Activated CD8-positive, alpha-beta T cell treated with anti-CD3 and anti-CD28 coated beads for 36 hours (primary cell): ENCODE results near the gene TRIM32. TPM values are rescaled to one million over a fixed set of nuclear protein-coding genes. Genes with fewer than 3 reads are reported as not detected.
A peak's percentile ranks its signal among the peaks of the same experiment; 100 is the strongest.

Experiments
- ATAC-seq: fragments of 200-7000 bp; cut with Tn5 transposase; one replicate; pipeline ENCODE4 v1.10.0; 2021; ENCODE audit warnings: mild to moderate bottlenecking, moderate library complexity
- CTCF ChIA-PET: fragments of 350-600 bp; sonication (Branson Sonifier 250); formaldehyde crosslinking; loops from one replicate; lab custom pipeline; 2021; ENCODE audit warnings: antibody characterized with exemption; lab: Charles Lee
- POLR2A ChIA-PET: fragments of 350-600 bp; sonication (Branson Sonifier 250); formaldehyde crosslinking; loops from one replicate; lab custom pipeline; 2021; ENCODE audit warnings: antibody characterized with exemption; lab: Charles Lee
- DNase-seq: peaks from one replicate; pipeline ENCODE4 v3.0.0-alpha.2; 2020
- H3K27ac Mint-ChIP-seq: one replicate; pipeline ENCODE4 v1.8.0; 2021; ENCODE audit warnings: mild to moderate bottlenecking, mixed read lengths
- H3K27me3 Mint-ChIP-seq: one replicate; pipeline ENCODE4 v1.8.0; 2021; ENCODE audit warnings: mixed read lengths
- H3K36me3 Mint-ChIP-seq: one replicate; pipeline ENCODE4 v1.8.0; 2021; ENCODE audit warnings: low read depth, mixed read lengths
- H3K4me1 Mint-ChIP-seq: one replicate; pipeline ENCODE4 v1.8.0; 2021; ENCODE audit warnings: low read depth, mixed read lengths
- H3K4me3 Mint-ChIP-seq: one replicate; pipeline ENCODE4 v1.8.0; 2021; ENCODE audit warnings: mild to moderate bottlenecking, moderate library complexity, mixed read lengths
- H3K9me3 Mint-ChIP-seq: one replicate; pipeline ENCODE4 v1.8.0; 2021; ENCODE audit warnings: mixed read lengths
- intact Hi-C: fragments of 100-400 bp; cut with micrococcal nuclease; formaldehyde crosslinking; loops from one replicate; pipeline ENCODE4 v1.10.0; 2022
- total RNA-seq, 2 experiments: library from RNA; stranded (reverse); gene quantifications; one replicate each; pipeline ENCODE4 v1.2.3, GENCODE V29; 2021
- TF ChIP-seq, protein P1 (sequence below): fragments of 200-600 bp; IDR thresholded peaks from one replicate; pipeline ENCODE4 v1.8.0; 2022; ENCODE audit warnings: antibody characterized with exemption, mild to moderate bottlenecking

Gene TRIM32, protein sequence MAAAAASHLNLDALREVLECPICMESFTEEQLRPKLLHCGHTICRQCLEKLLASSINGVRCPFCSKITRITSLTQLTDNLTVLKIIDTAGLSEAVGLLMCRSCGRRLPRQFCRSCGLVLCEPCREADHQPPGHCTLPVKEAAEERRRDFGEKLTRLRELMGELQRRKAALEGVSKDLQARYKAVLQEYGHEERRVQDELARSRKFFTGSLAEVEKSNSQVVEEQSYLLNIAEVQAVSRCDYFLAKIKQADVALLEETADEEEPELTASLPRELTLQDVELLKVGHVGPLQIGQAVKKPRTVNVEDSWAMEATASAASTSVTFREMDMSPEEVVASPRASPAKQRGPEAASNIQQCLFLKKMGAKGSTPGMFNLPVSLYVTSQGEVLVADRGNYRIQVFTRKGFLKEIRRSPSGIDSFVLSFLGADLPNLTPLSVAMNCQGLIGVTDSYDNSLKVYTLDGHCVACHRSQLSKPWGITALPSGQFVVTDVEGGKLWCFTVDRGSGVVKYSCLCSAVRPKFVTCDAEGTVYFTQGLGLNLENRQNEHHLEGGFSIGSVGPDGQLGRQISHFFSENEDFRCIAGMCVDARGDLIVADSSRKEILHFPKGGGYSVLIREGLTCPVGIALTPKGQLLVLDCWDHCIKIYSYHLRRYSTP
- 10 to 100 TPM; 14.6 to 15.0 TPM for total RNA-seq

DNA sequence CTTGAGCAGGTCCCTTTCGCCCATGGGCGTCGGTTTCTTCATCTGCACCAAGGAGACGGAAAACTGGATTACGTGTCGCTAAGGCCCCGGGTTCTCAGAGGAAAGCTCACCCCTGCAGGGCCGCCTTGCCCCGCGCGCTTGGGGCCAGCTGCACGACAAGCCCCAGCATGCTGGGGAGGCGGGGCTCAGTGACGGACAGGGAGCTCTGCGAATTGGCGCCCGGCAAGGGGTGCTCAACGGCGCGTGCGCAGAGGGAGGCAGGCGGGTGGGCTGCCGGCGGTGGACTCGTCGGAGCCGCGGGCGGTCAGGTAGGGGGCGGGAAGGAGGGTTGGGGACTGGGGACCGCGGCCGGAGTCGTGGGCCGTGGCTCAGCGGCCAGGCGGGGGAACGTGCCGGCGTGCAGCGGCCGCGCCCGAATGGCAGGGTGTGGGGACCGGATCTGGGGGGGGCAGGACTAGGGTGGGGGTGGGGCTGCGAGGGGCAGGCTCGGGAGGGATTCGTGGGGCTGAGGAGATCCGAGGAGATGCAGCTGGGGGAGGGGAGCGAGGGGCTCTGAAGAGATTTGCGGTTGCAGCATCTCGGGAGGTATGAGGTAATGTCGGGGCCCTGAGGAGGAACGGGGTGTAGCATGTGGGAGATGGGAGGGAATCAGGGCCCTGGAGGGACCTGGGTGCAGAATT lies at the start of gene TRIM32:
TSS of gene TRIM32 (plus strand) at position 232 of the 680 bp plus-strand sequence. CDS start 10,438 bp downstream, outside the sequence.
- Mint-ChIP-seq H3K27ac (peak within 1 kb of the TSS; percentile 89), H3K4me3 (peak within 1 kb of the TSS; percentile 88), H3K36me3 (peaks cover 8% of the 10 kb centered on the region), H3K27me3 (no peaks in the 10 kb centered on the region), H3K9me3 (peaks cover 2% of the 10 kb centered on the region), H3K4me1 (peaks cover 50% of the 10 kb centered on the region)
- peak; percentile 99 for ATAC-seq
- TF ChIP-seq, protein P1, sequence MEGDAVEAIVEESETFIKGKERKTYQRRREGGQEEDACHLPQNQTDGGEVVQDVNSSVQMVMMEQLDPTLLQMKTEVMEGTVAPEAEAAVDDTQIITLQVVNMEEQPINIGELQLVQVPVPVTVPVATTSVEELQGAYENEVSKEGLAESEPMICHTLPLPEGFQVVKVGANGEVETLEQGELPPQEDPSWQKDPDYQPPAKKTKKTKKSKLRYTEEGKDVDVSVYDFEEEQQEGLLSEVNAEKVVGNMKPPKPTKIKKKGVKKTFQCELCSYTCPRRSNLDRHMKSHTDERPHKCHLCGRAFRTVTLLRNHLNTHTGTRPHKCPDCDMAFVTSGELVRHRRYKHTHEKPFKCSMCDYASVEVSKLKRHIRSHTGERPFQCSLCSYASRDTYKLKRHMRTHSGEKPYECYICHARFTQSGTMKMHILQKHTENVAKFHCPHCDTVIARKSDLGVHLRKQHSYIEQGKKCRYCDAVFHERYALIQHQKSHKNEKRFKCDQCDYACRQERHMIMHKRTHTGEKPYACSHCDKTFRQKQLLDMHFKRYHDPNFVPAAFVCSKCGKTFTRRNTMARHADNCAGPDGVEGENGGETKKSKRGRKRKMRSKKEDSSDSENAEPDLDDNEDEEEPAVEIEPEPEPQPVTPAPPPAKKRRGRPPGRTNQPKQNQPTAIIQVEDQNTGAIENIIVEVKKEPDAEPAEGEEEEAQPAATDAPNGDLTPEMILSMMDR, result no peak
- peak; percentile 93 for DNase-seq
- intact Hi-C loops, result no loop called here
- CTCF ChIA-PET, result no interaction called here
- POLR2A ChIA-PET, result interaction anchor here (0.9 to 1.7 kb wide), 4 partner anchors 11 to 581 kb away, joined by 3 to 5 read pairs (median 4); no protein-coding TSS in a partner anchor

DNA sequence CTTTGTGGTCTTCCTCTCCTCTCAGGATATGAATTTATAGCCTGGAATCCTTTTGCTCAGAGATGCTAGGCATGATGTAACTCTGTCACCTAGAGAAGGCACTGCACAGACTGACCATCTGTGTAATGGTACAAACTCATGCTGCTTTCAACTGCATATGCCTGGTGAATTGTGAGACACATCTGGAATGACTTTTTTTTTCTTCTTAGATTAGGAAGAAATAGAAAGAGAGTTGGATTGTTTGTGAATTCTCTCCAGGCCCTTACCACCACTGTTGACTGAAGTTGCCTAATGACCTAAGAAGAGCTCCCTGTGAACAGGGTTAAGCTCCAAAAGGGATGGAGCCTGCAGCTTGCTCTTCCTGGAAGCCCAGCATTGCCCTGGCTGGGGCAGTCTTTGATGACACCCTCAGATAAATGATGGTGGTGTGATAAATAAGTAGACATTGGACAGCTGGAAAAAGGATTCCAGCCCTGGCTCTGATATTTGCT lies 47.8 kb upstream of the TRIM32 start:
- intact Hi-C loops, result no loop called here
- no peaks in the 10 kb centered on the region for H3K9me3 Mint-ChIP-seq
- no peaks in the 10 kb centered on the region for H3K27me3 Mint-ChIP-seq
- DNase-seq (no peak), ATAC-seq (no peak)
- no peak overlapping the region for H3K27ac Mint-ChIP-seq
- TF ChIP-seq, protein P1, result no peak
- H3K36me3 Mint-ChIP-seq, result peaks cover 2% of the 10 kb centered on the region
- H3K4me3 Mint-ChIP-seq, result no peak overlapping the region
- no peaks in the 10 kb centered on the region for H3K4me1 Mint-ChIP-seq
- POLR2A ChIA-PET, result no interaction called here
- CTCF ChIA-PET, result no interaction called here

DNA sequence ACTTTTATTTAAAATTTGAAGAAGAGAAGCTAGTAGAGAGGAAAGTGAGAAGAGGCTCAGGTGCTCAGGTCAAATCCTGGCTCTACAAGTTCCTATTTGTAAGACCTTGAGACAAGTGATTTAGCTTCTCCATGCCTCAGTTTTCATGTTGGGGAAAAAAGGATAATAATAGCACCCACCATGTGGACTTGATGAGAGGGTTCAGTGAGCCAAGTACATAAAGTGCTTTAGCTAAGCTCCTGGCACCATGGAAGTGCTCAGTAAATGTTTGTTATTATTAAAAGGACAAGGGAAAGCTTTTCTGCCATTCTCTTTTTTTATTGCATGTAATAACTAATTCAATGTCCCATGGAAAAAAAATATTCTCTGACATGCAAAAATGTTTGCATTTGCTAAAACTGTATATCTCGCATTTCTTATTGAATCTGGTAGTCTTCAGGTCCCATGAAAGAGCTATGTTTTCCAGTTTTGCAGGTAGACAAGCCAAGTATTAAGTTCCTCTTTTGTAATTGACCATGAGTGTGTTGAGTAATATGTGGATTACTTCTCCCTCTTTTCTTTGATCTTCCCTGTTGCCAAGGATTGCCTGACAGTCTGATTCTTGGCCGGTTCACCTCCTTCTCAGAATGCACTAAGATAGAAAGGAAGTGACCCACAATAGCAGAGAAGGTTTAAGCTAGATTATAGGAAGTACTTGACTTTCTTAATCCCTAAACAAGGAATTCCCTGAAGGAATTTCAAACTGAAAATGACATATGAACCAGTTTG lies 45.6 kb upstream of the TRIM32 start:
- H3K4me1 Mint-ChIP-seq, result no peaks in the 10 kb centered on the region
- no peaks in the 10 kb centered on the region for H3K9me3 Mint-ChIP-seq
- no peaks in the 10 kb centered on the region for H3K27me3 Mint-ChIP-seq
- TF ChIP-seq, protein P1, result no peak
- intact Hi-C loops, result no loop called here
- H3K36me3 Mint-ChIP-seq, result no peaks in the 10 kb centered on the region
- ChIA-PET POLR2A (no interaction called here), CTCF (interaction anchor here (1.1 kb wide), 1 partner anchor 20 kb away, joined by 3 read pairs; no protein-coding TSS in a partner anchor)
- no peak overlapping the region for H3K4me3 Mint-ChIP-seq
- ATAC-seq (no peak), DNase-seq (no peak)
- H3K27ac Mint-ChIP-seq, result no peak overlapping the region

DNA sequence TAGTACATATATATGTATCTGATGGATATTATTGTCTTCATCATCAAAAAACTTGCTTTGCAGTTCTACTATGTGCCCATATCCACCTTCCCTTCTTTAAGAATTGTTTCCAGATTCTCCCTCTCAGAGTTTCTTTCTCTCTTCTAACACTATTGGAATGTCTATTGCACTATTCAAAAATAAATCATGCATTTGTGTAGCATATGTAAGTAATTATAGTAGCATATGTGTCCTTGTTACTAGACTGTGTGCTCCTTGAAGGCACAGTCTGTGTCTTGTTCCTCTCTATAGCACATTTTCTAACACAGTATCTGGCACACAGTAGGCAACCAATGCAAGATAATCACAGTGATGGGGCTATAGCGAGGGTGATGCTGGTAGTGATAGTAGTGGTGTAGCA lies 43.4 kb upstream of the TRIM32 start:
- CTCF ChIA-PET, result no interaction called here
- intact Hi-C loops, result no loop called here
- ATAC-seq (no peak), DNase-seq (no peak)
- H3K9me3 Mint-ChIP-seq, result no peaks in the 10 kb centered on the region
- POLR2A ChIA-PET, result no interaction called here
- H3K36me3 Mint-ChIP-seq, result no peaks in the 10 kb centered on the region
- TF ChIP-seq, protein P1, result no peak
- H3K27ac Mint-ChIP-seq, result no peak overlapping the region
- H3K27me3 Mint-ChIP-seq, result no peaks in the 10 kb centered on the region
- no peaks in the 10 kb centered on the region for H3K4me1 Mint-ChIP-seq
- no peak overlapping the region for H3K4me3 Mint-ChIP-seq
